ENCODE data around the gene PTRH1. TPM values are rescaled to one million over a fixed set of nuclear protein-coding genes. Genes with fewer than 3 reads are reported as not detected.

PTRH1 gene
- total and polyA plus RNA-seq, 2 of the 13 experiments (the other 11 are each of a cell fraction or from before 2014, with no cell fraction given) = 4.0 to 10.4 TPM

DNA sequence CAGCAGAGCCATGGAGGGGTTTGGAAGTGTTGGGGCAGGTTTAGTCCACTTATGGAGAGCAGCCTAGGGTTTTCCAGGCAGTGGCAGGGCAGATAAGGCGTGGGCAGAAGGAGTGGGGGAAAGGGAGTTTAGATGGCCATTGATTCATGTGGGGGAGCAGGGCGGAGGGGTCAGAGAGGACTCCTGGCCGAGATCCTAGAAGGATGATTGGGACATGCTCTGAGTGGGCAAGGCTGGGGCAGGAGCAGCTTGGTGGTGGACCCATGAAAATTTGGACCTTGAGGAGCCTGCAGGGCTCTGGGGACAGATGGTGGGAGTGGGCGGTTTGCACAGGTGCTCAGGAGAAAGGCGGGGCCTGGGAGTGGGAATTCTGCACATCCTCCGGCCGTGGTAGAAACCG lies 37.7 kb upstream of the PTRH1 start:
- Histone ChIP-seq H4K20me1 (ENCODE audit: insufficient read depth, low read length) (no peaks in the 10 kb centered on the region), H3K27ac (ENCODE audit: extremely low read length, insufficient read depth, low read length) (no peak overlapping the region), H3K4me2 (ENCODE audit: low read depth, low read length) (no peak overlapping the region), H3K79me2 (ENCODE audit: insufficient read depth, low read length) (no peaks in the 10 kb centered on the region), H3K9me3 (ENCODE audit: low read length) (no peaks in the 10 kb centered on the region), H3K36me3 (replicated peaks in 1 of 2; ENCODE audit: control insufficient read depth in 1 of 2, insufficient read depth in 2 of 2, low read length in 2 of 2) (no peaks in the 10 kb centered on the region), H3K27me3 (ENCODE audit: control insufficient read depth in 1 of 2, insufficient read depth in 2 of 2, low read length in 2 of 2) (peaks cover 3 to 44% of the 10 kb centered on the region in 2 experiments; a peak in 3 of 5 replicates), H2AFZ (ENCODE audit: low read length) (no peak overlapping the region), H3K4me1 (ENCODE audit: insufficient read depth, low read length) (no peaks in the 10 kb centered on the region), H3K4me3 (replicated peaks in 1 of 3; ENCODE audit: insufficient read depth in 1 of 3, low read depth in 2 of 3, low read length in 3 of 3) (no peak overlapping the region), H3K9ac (ENCODE audit: insufficient read depth, low read depth, low read length) (no peak overlapping the region)
- CTCF ChIA-PET (ENCODE audit: low intra/inter-chr PET ratio, low total read pairs) = no interaction called here
- TF ChIP-seq, protein P1, sequence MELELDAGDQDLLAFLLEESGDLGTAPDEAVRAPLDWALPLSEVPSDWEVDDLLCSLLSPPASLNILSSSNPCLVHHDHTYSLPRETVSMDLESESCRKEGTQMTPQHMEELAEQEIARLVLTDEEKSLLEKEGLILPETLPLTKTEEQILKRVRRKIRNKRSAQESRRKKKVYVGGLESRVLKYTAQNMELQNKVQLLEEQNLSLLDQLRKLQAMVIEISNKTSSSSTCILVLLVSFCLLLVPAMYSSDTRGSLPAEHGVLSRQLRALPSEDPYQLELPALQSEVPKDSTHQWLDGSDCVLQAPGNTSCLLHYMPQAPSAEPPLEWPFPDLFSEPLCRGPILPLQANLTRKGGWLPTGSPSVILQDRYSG (CRISPR knock-in tag; IDR thresholded peaks at IDR 0.05) = no peak
- TF ChIP-seq ZNF703 (CRISPR knock-in tag; IDR thresholded peaks at IDR 0.05; ENCODE audit: borderline replicate concordance) (no peak), ZNF430 (CRISPR knock-in tag; IDR thresholded peaks at IDR 0.05) (no peak), DR1 (CRISPR knock-in tag; IDR thresholded peaks at IDR 0.05) (no peak), HOXA9 (CRISPR knock-in tag; IDR thresholded peaks at IDR 0.05; ENCODE audit: borderline replicate concordance) (no peak), ZNF749 (CRISPR knock-in tag; IDR thresholded peaks at IDR 0.05; ENCODE audit: borderline replicate concordance) (no peak), BORCS8-MEF2B (CRISPR knock-in tag; IDR thresholded peaks at IDR 0.05) (no peak), ZNF251 (CRISPR knock-in tag; IDR thresholded peaks at IDR 0.05) (no peak), ZFP1 (CRISPR knock-in tag; IDR thresholded peaks at IDR 0.05) (no peak), CENPT (CRISPR knock-in tag; IDR thresholded peaks at IDR 0.05; ENCODE audit: low read depth) (no peak), SIX1 (CRISPR knock-in tag; IDR thresholded peaks at IDR 0.05; ENCODE audit: borderline replicate concordance) (no peak), ZNF20 (CRISPR knock-in tag; IDR thresholded peaks at IDR 0.05) (no peak), ZNF501 (CRISPR knock-in tag; IDR thresholded peaks at IDR 0.05) (no peak), KAT8 (CRISPR knock-in tag; IDR thresholded peaks at IDR 0.05) (no peak)
- TF ChIP-seq, protein P2, sequence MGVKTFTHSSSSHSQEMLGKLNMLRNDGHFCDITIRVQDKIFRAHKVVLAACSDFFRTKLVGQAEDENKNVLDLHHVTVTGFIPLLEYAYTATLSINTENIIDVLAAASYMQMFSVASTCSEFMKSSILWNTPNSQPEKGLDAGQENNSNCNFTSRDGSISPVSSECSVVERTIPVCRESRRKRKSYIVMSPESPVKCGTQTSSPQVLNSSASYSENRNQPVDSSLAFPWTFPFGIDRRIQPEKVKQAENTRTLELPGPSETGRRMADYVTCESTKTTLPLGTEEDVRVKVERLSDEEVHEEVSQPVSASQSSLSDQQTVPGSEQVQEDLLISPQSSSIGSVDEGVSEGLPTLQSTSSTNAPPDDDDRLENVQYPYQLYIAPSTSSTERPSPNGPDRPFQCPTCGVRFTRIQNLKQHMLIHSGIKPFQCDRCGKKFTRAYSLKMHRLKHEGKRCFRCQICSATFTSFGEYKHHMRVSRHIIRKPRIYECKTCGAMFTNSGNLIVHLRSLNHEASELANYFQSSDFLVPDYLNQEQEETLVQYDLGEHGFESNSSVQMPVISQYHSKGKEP (CRISPR knock-in tag; IDR thresholded peaks at IDR 0.05) = no peak
- TF ChIP-seq, protein P3, sequence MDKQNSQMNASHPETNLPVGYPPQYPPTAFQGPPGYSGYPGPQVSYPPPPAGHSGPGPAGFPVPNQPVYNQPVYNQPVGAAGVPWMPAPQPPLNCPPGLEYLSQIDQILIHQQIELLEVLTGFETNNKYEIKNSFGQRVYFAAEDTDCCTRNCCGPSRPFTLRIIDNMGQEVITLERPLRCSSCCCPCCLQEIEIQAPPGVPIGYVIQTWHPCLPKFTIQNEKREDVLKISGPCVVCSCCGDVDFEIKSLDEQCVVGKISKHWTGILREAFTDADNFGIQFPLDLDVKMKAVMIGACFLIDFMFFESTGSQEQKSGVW (CRISPR knock-in tag; IDR thresholded peaks at IDR 0.05; ENCODE audit: borderline replicate concordance) = no peak
- TF ChIP-seq, protein P4, sequence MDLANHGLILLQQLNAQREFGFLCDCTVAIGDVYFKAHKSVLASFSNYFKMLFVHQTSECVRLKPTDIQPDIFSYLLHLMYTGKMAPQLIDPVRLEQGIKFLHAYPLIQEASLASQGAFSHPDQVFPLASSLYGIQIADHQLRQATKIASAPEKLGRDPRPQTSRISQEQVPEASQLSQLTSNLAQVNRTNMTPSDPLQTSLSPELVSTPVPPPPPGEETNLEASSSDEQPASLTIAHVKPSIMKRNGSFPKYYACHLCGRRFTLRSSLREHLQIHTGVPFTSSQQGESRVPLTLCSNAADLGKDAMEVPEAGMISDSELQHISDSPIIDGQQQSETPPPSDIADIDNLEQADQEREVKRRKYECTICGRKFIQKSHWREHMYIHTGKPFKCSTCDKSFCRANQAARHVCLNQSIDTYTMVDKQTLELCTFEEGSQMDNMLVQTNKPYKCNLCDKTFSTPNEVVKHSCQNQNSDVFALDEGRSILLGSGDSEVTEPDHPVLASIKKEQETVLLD (CRISPR knock-in tag; IDR thresholded peaks at IDR 0.05; ENCODE audit: low read depth) = no peak
- TF ChIP-seq, protein P5, sequence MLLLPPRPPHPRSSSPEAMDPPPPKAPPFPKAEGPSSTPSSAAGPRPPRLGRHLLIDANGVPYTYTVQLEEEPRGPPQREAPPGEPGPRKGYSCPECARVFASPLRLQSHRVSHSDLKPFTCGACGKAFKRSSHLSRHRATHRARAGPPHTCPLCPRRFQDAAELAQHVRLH (CRISPR knock-in tag; IDR thresholded peaks at IDR 0.05; ENCODE audit: borderline replicate concordance, low read depth) = no peak
- FAIRE-seq = no peak
- intact Hi-C loops (cut with micrococcal nuclease; ENCODE audit: unreplicated experiment) = no loop called here
- in situ Hi-C loops (cut with HindIII; ENCODE audit: extremely low pct_ligation_motif_present, low pct_unique_long_range_greater_than_20kb) = no loop called here
- WGBS (ENCODE audit: low lambda C conversion rate) = 0% methylated on average over 3 of the region's 8 CpGs
- POLR2A ChIA-PET = no interaction called here
- ATAC-seq = no peak
- DNase-seq (ENCODE audit: low spot score) = no peak
- BruUV-seq (replicated peaks) = no TSS peak
